HCT116 (cell line): ENCODE results near the gene CSNK1D. TPM values are rescaled to one million over a fixed set of nuclear protein-coding genes. Genes with fewer than 3 reads are reported as not detected.

Experiments used
- ATAC-seq: fragments of 200-7000 bp; cut with Tn5 transposase; 2 replicates; pipeline ENCODE4 v1.9.1; 2020; ENCODE audit warnings: mild to moderate bottlenecking, moderate library complexity
- BruUV-seq: library from RNA; stranded (reverse); fragments of 400-500 nt; replicated peaks from 2 replicates; lab custom pipeline; 2021; lab: Mats Ljungman, UMichigan
- CTCF ChIA-PET: fragments of 300-600 bp; sonication (Branson Sonifier 250); formaldehyde crosslinking; loops from one replicate; lab custom pipeline; 2021; ENCODE audit warnings: antibody characterized with exemption; lab: Charles Lee
- POLR2A ChIA-PET: fragments of 300-600, 350-600 bp; sonication (Branson Sonifier 250); formaldehyde crosslinking; loops from one replicate; lab custom pipeline; 2021; ENCODE audit warnings: antibody characterized with exemption; lab: Charles Lee
- RAD21 ChIA-PET, 2 experiments: fragments of 300-600 bp; sonication (Branson Sonifier 250); formaldehyde crosslinking; loops; one replicate each; lab custom pipeline; 2023; ENCODE audit warnings: low total read pairs in 2 of 2; ENCODE audit not compliant: uncharacterized antibody in 2 of 2, unreplicated experiment in 2 of 2, low non-redundant PET in 1 of 2; lab: Charles Lee
- DNase-seq: peaks from one replicate; pipeline ENCODE4 v3.0.0-alpha.2; 2010; ENCODE audit warnings: low read depth, low spot score
- H2AFZ ChIP-seq: fragments of 200-600 bp; shearing (Covaris generic), sonication (generic); 2 replicates; pipeline ENCODE4 v1.6.1; 2017; ENCODE audit warnings: low read depth, mixed run types, mixed read lengths, antibody characterized with exemption, low read length; ENCODE audit not compliant: poor library complexity, severe bottlenecking
- H3K27ac ChIP-seq: 2 replicates; pipeline ENCODE4 v1.5.1; 2012; ENCODE audit warnings: low read depth, low read length
- H3K27me3 ChIP-seq: fragments of 200-600 bp; sonication (generic); 2 replicates; pipeline ENCODE4 v1.6.1; 2016; ENCODE audit warnings: mixed run types, low read length, mixed read lengths; ENCODE audit not compliant: insufficient read depth
- H3K36me3 ChIP-seq, 2 experiments: fragments of 200-500 bp in 1 of 2; fragments of 200-600 bp in 1 of 2; sonication (Bioruptor generic) in 1 of 2; sonication (generic) in 1 of 2; 2 replicates each; pipeline versions ENCODE4 v1.5.1 to v1.6.1; 2014 to 2016; ENCODE audit warnings: low read length in 2 of 2, inconsistent platforms in 1 of 2, mixed read lengths in 1 of 2, mixed run types in 1 of 2; ENCODE audit not compliant: insufficient read depth in 2 of 2, control insufficient read depth in 1 of 2
- H3K4me1 ChIP-seq, 2 experiments: fragments of 200-600 bp in 1 of 2; sonication (generic) in 1 of 2; 2 replicates each; pipeline versions ENCODE4 v1.5.1 to v1.6.1; 2012 to 2017; ENCODE audit warnings: low read length in 2 of 2, inconsistent platforms in 1 of 2, mild to moderate bottlenecking in 1 of 2, mixed read lengths in 1 of 2, mixed run types in 1 of 2, moderate library complexity in 1 of 2; ENCODE audit not compliant: insufficient read depth in 2 of 2, control insufficient read depth in 1 of 2
- H3K4me2 ChIP-seq: fragments of 200-600 bp; sonication (generic); 2 replicates; pipeline ENCODE4 v1.6.1; 2017; ENCODE audit warnings: mixed run types, low read length, mixed read lengths
- H3K4me3 ChIP-seq, 2 experiments: fragments of 200-600 bp in 1 of 2; sonication (generic) in 1 of 2; replicated peaks in 1 of 2; 2 replicates each; pipeline ENCODE4 v1.5.1; 2011 to 2016; ENCODE audit warnings: low read length in 2 of 2, control low read depth in 1 of 2, low read depth in 1 of 2, mild to moderate bottlenecking in 1 of 2, mixed read lengths in 1 of 2, mixed run types in 1 of 2
- H3K79me2 ChIP-seq: fragments of 200-600 bp; sonication (generic); 2 replicates; pipeline ENCODE4 v1.6.1; 2017; ENCODE audit warnings: mild to moderate bottlenecking, mixed run types, low read length, moderate library complexity, mixed read lengths; ENCODE audit not compliant: insufficient read depth
- H3K9ac ChIP-seq: fragments of 200-600 bp; sonication (generic); 2 replicates; pipeline ENCODE4 v1.6.1; 2016; ENCODE audit warnings: low read length, mixed read lengths
- H3K9me2 ChIP-seq: fragments of 200-600 bp; sonication (generic), shearing (Covaris generic); 2 replicates; pipeline ENCODE4 v1.6.1; 2017; ENCODE audit warnings: mixed run types, mild to moderate bottlenecking, moderate library complexity; ENCODE audit not compliant: insufficient read depth
- H3K9me3 ChIP-seq, 2 experiments: fragments of 200-500 bp in 1 of 2; fragments of 200-600 bp in 1 of 2; sonication (Bioruptor generic) in 1 of 2; sonication (generic) in 1 of 2; 2 replicates each; pipeline ENCODE4 v1.6.1; 2014 to 2017; ENCODE audit warnings: low read length in 2 of 2, mixed read lengths in 2 of 2, inconsistent platforms in 1 of 2, low read depth in 1 of 2, mild to moderate bottlenecking in 1 of 2, mixed run types in 1 of 2, moderate library complexity in 1 of 2; ENCODE audit not compliant: control insufficient read depth in 1 of 2, insufficient read depth in 1 of 2
- H4K20me1 ChIP-seq: fragments of 200-600 bp; sonication (generic), shearing (Covaris generic); 2 replicates; pipeline ENCODE4 v1.6.1; 2017; ENCODE audit warnings: mixed run types, mild to moderate bottlenecking, moderate library complexity; ENCODE audit not compliant: insufficient read depth
- CBX3 ChIP-seq: IDR thresholded peaks from 2 replicates; pipeline ENCODE4 v1.6.1; 2012; ENCODE audit warnings: low read depth
- EGR1 ChIP-seq: IDR thresholded peaks from 2 replicates; pipeline ENCODE4 v1.6.1; 2012; ENCODE audit warnings: low read depth
- ELF1 ChIP-seq: IDR thresholded peaks from 2 replicates; pipeline ENCODE4 v1.6.1; 2012; ENCODE audit warnings: low read depth, borderline replicate concordance
- EZH2 ChIP-seq: fragments of 200-600 bp; sonication (generic); IDR thresholded peaks from 2 replicates; pipeline ENCODE4 v1.6.1; 2017; ENCODE audit warnings: antibody characterized with exemption, mixed run types
- EZH2phosphoT487 ChIP-seq: fragments of 200-600 bp; IDR thresholded peaks from 2 replicates; pipeline ENCODE4 v1.6.1; 2018; ENCODE audit warnings: antibody characterized with exemption, borderline replicate concordance
- FOSL1 ChIP-seq: IDR thresholded peaks from 2 replicates; pipeline ENCODE4 v1.6.1; 2012; ENCODE audit warnings: low read depth
- MAX ChIP-seq: IDR thresholded peaks from 2 replicates; pipeline ENCODE4 v1.6.1; 2012
- POLR2A ChIP-seq: IDR thresholded peaks from 2 replicates; pipeline ENCODE4 v1.7.0; 2011; ENCODE audit warnings: borderline replicate concordance; ENCODE audit not compliant: insufficient read depth, insufficient read length; ENCODE audit errors: extremely low read depth
- POLR2AphosphoS5 ChIP-seq: IDR thresholded peaks from 2 replicates; pipeline ENCODE4 v1.6.1; 2011; ENCODE audit warnings: mild to moderate bottlenecking, low read depth, low read length, moderate library complexity
- RAD21 ChIP-seq: IDR thresholded peaks from 2 replicates; pipeline ENCODE4 v1.6.1; 2012; ENCODE audit warnings: low read depth, mild to moderate bottlenecking
- SIN3A ChIP-seq: IDR thresholded peaks from 2 replicates; pipeline ENCODE4 v1.6.1; 2012; ENCODE audit warnings: low read depth
- SP1 ChIP-seq: IDR thresholded peaks from 2 replicates; pipeline ENCODE4 v1.6.1; 2012; ENCODE audit warnings: low read depth
- SRF ChIP-seq: IDR thresholded peaks from 2 replicates; pipeline ENCODE4 v1.6.1; 2012; ENCODE audit warnings: low read depth
- TCF7L2 ChIP-seq: IDR thresholded peaks from 2 replicates; pipeline ENCODE4 v1.7.0; 2011; ENCODE audit warnings: borderline replicate concordance, inconsistent platforms; ENCODE audit not compliant: insufficient read depth, insufficient read length; ENCODE audit errors: extremely low read depth
- YY1 ChIP-seq: IDR thresholded peaks from 2 replicates; pipeline ENCODE4 v1.6.1; 2011; ENCODE audit warnings: low read length, low read depth, moderate library complexity, mild to moderate bottlenecking; ENCODE audit not compliant: insufficient replicate concordance; ENCODE audit errors: extremely low read depth
- ZNF274 ChIP-seq: fragments of 200-500 bp; sonication (Bioruptor generic); IDR thresholded peaks from 2 replicates; pipeline ENCODE4 v1.6.1; 2014; ENCODE audit warnings: mild to moderate bottlenecking, low read depth, low read length, inconsistent platforms
- intact Hi-C: fragments of 100-400 bp; cut with micrococcal nuclease; formaldehyde crosslinking; loops from 2 replicates; pipeline ENCODE4 v1.10.0; 2022
- total RNA-seq: library from RNA; stranded (reverse); gene quantifications from one replicate; pipeline ENCODE4 v1.2.1, GENCODE V29; 2021; ENCODE audit not compliant: unreplicated experiment
- TF ChIP-seq, protein P1 (sequence below): IDR thresholded peaks from 2 replicates; pipeline ENCODE4 v1.6.1; 2012
- TF ChIP-seq, protein P2 (sequence below): IDR thresholded peaks from 2 replicates; pipeline ENCODE4 v1.6.1; 2012; ENCODE audit warnings: low read depth
- TF ChIP-seq, protein P3 (sequence below), 3 experiments: fragments of 200-600 bp in 1 of 3; sonication (generic) in 1 of 3; IDR thresholded peaks in 2 of 3; conservative IDR thresholded peaks in 1 of 3; 2 replicates each; pipeline ENCODE4 v1.5.1; 2012 to 2017; ENCODE audit warnings: low read depth in 2 of 3, low read length in 2 of 3, antibody characterized with exemption in 1 of 3, borderline replicate concordance in 1 of 3, control low read depth in 1 of 3, mild to moderate bottlenecking in 1 of 3, mixed read lengths in 1 of 3, mixed run types in 1 of 3, moderate library complexity in 1 of 3; ENCODE audit not compliant: insufficient read depth in 1 of 3

The CSNK1D gene
- total RNA-seq, 1 experiment from 2014 or later, result 176 TPM

- intact Hi-C loops, result loop anchor here (2.0 kb wide), 1 partner anchor 113 kb away; no protein-coding TSS in a partner anchor
- DNase-seq, result no peak
- H2AFZ ChIP-seq, result no peak overlapping the region
- no peak overlapping the region for H3K4me2 ChIP-seq
- ATAC-seq, result no peak
- POLR2A ChIA-PET, result interaction anchor here (1.0 to 2.6 kb wide), 4 partner anchors 10 to 61 kb away, joined by 3 to 14 read pairs (median 3); no protein-coding TSS in a partner anchor
- H3K9ac ChIP-seq, result no peak overlapping the region
- no TSS peak for BruUV-seq
- RAD21 ChIA-PET, result no interaction called here
- peaks cover 18 to 47% of the 10 kb centered on the region in 2 experiments for H3K4me1 ChIP-seq
- H3K27me3 ChIP-seq, result no peaks in the 10 kb centered on the region
- H3K27ac ChIP-seq, result no peak overlapping the region; the same call in 1 of the 2 replicates
- H3K4me3 ChIP-seq, result no peak overlapping the region
- CTCF ChIA-PET, result interaction anchor here (1.3 to 1.9 kb wide), 3 partner anchors 9 to 49 kb away, joined by 4 to 6 read pairs (median 6); no protein-coding TSS in a partner anchor
- no peaks in the 10 kb centered on the region for H3K36me3 ChIP-seq
- no peaks in the 10 kb centered on the region for H3K9me3 ChIP-seq
- no peaks in the 10 kb centered on the region for H3K9me2 ChIP-seq
- H4K20me1 ChIP-seq, result no peaks in the 10 kb centered on the region
- no peaks in the 10 kb centered on the region for H3K79me2 ChIP-seq
- TF ChIP-seq RAD21 (no peak), TCF7L2 (no peak), CBX3 (no peak), POLR2A (no peak), SIN3A (no peak), MAX (no peak), SRF (no peak), SP1 (no peak), ZNF274 (no peak), EZH2 (no peak), FOSL1 (no peak), ELF1 (no peak), POLR2AphosphoS5 (no peak), EZH2phosphoT487 (no peak), EGR1 (no peak), YY1 (no peak)
- TF ChIP-seq, protein P1, sequence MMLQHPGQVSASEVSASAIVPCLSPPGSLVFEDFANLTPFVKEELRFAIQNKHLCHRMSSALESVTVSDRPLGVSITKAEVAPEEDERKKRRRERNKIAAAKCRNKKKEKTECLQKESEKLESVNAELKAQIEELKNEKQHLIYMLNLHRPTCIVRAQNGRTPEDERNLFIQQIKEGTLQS, result no peak
- TF ChIP-seq, protein P2, sequence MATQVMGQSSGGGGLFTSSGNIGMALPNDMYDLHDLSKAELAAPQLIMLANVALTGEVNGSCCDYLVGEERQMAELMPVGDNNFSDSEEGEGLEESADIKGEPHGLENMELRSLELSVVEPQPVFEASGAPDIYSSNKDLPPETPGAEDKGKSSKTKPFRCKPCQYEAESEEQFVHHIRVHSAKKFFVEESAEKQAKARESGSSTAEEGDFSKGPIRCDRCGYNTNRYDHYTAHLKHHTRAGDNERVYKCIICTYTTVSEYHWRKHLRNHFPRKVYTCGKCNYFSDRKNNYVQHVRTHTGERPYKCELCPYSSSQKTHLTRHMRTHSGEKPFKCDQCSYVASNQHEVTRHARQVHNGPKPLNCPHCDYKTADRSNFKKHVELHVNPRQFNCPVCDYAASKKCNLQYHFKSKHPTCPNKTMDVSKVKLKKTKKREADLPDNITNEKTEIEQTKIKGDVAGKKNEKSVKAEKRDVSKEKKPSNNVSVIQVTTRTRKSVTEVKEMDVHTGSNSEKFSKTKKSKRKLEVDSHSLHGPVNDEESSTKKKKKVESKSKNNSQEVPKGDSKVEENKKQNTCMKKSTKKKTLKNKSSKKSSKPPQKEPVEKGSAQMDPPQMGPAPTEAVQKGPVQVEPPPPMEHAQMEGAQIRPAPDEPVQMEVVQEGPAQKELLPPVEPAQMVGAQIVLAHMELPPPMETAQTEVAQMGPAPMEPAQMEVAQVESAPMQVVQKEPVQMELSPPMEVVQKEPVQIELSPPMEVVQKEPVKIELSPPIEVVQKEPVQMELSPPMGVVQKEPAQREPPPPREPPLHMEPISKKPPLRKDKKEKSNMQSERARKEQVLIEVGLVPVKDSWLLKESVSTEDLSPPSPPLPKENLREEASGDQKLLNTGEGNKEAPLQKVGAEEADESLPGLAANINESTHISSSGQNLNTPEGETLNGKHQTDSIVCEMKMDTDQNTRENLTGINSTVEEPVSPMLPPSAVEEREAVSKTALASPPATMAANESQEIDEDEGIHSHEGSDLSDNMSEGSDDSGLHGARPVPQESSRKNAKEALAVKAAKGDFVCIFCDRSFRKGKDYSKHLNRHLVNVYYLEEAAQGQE, result no peak
- TF ChIP-seq, protein P3, sequence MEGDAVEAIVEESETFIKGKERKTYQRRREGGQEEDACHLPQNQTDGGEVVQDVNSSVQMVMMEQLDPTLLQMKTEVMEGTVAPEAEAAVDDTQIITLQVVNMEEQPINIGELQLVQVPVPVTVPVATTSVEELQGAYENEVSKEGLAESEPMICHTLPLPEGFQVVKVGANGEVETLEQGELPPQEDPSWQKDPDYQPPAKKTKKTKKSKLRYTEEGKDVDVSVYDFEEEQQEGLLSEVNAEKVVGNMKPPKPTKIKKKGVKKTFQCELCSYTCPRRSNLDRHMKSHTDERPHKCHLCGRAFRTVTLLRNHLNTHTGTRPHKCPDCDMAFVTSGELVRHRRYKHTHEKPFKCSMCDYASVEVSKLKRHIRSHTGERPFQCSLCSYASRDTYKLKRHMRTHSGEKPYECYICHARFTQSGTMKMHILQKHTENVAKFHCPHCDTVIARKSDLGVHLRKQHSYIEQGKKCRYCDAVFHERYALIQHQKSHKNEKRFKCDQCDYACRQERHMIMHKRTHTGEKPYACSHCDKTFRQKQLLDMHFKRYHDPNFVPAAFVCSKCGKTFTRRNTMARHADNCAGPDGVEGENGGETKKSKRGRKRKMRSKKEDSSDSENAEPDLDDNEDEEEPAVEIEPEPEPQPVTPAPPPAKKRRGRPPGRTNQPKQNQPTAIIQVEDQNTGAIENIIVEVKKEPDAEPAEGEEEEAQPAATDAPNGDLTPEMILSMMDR (IDR thresholded peaks at IDR 0.05 in 2 of 3, conservative IDR thresholded peaks at IDR 0.05 in 1 of 3; ENCODE audit: borderline replicate concordance in 1 of 3, insufficient read depth in 1 of 3, low read depth in 2 of 3, low read length in 2 of 3), result no peak
Observed at GRCh38 chr17:82301916-82302567, 28.5 kb upstream of the CSNK1D start.
